Fibroblast of villous mesenchyme (primary cell): ENCODE data around the gene OLFM4. TPM values are rescaled to one million over a fixed set of nuclear protein-coding genes. Genes with fewer than 3 reads are reported as not detected.

Experiments used
- DNase-seq: peaks from one replicate; pipeline ENCODE4 v3.0.0-alpha.2; 2010; ENCODE audit warnings: low read depth
- H3K4me3 ChIP-seq: 2 replicates; pipeline ENCODE4 v1.5.1; 2011; ENCODE audit warnings: low read depth, mild to moderate bottlenecking, low read length
- total RNA-seq: library from RNA; depleted of rRNA; stranded (reverse); fragments of >200 nt; gene quantifications from 2 replicates; pipeline ENCODE4 v1.2.3, GENCODE V29; 2012
- TF ChIP-seq, protein P1 (sequence below): IDR thresholded peaks from 2 replicates; pipeline ENCODE4 v1.5.1; 2012; ENCODE audit warnings: low read depth, mild to moderate bottlenecking, low read length; ENCODE audit not compliant: insufficient read depth

The OLFM4 gene
- total RNA-seq, 1 donor: under 0.01 TPM

GRCh38 chr13:53075356-53076041 lies 46.9 kb downstream of the OLFM4 start:
- H3K4me3 ChIP-seq: no peak overlapping the region
- DNase-seq: no peak
- TF ChIP-seq, protein P1, sequence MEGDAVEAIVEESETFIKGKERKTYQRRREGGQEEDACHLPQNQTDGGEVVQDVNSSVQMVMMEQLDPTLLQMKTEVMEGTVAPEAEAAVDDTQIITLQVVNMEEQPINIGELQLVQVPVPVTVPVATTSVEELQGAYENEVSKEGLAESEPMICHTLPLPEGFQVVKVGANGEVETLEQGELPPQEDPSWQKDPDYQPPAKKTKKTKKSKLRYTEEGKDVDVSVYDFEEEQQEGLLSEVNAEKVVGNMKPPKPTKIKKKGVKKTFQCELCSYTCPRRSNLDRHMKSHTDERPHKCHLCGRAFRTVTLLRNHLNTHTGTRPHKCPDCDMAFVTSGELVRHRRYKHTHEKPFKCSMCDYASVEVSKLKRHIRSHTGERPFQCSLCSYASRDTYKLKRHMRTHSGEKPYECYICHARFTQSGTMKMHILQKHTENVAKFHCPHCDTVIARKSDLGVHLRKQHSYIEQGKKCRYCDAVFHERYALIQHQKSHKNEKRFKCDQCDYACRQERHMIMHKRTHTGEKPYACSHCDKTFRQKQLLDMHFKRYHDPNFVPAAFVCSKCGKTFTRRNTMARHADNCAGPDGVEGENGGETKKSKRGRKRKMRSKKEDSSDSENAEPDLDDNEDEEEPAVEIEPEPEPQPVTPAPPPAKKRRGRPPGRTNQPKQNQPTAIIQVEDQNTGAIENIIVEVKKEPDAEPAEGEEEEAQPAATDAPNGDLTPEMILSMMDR: no peak

- DNase-seq: no peak
- TF ChIP-seq, protein P1: no peak
- H3K4me3 ChIP-seq: no peak overlapping the region
Observed at GRCh38 chr13:53079691-53080090, 51.1 kb downstream of the OLFM4 start.

DNA sequence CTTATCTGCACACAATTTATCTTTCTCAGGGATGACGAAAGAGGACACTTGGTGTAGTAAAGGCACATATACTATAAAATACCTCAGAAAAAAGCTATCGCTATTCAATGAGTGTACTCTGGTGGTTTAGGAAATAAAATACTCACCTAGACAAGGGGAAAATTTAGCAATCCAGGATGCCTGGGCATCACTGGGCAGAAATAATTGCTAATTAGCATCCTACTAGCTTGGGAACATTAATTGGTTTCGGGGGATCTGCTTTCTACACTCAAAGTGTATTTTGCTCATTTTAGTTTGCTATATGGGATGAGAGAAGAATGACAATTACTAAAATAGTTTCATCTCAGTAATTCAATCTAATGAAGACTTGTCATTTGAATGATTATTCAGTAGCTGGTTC lies 60.3 kb downstream of the OLFM4 start:
- DNase-seq: no peak
- no peak overlapping the region for H3K4me3 ChIP-seq
- TF ChIP-seq, protein P1: no peak

- DNase-seq: no peak
- TF ChIP-seq, protein P1: no peak
- no peak overlapping the region for H3K4me3 ChIP-seq
Observed at GRCh38 chr13:53089951-53090350, 61.3 kb downstream of the OLFM4 start.

GRCh38 chr13:53090461-53090860 lies 61.8 kb downstream of the OLFM4 start:
- no peak for DNase-seq
- TF ChIP-seq, protein P1: no peak
- H3K4me3 ChIP-seq: no peak overlapping the region

DNA sequence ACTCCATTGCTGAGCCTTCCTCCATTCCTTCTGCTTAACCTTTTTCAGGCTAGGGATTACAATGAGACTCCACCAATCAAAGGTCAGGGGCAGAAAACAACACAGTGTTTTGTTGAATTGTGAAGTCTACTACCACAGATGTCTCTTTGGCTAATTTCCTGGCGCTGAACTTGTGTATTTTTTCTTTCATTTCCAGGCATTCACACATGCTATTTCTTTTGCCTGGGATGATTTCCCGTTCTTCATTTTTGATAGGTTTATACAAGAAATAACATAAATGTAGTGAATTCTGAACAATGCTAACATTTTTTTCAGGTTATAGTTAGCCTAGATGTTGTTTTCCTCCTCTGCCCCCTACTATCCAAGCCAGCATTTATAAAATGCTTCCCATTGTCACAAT lies 64.3 kb downstream of the OLFM4 start:
- no peak overlapping the region for H3K4me3 ChIP-seq
- DNase-seq: no peak
- TF ChIP-seq, protein P1: no peak

DNA sequence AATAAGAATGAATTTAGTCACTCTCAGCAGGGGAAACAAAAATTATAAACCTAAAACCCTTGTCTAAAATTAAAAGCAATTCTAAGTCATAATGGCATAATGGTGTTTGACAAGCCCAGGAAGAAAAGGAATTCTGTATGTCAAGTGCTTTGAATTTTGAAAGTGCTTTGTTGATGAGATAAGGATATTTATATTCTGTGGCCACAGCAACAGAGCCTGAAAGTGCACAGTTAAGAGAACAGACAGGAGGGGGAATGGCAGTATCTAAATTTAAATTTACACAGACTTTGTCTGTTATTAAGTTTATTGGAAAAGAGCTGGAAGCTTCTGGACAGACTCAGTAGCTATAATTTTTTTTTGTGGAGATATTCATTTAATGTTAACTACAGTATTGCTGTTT lies 69.8 kb downstream of the OLFM4 start:
- TF ChIP-seq, protein P1: no peak
- DNase-seq: no peak
- no peak overlapping the region for H3K4me3 ChIP-seq
